GM18520 (cell line): Measurements from ENCODE around the gene TMEM135.
"Not testable (repeated sequence)": the region's sequence is repeated elsewhere in the genome, so short reads cannot be mapped to it uniquely, and the experiment has no call there.

Source experiments
- ATAC-seq: cut with Tn5 transposase; IDR thresholded peaks from one replicate; pipeline ENCODE4 v1.9.1; 2021; ENCODE audit not compliant: unreplicated experiment

Gene TMEM135

GRCh38 chr11:87076260-87076783, 38.6 kb downstream of the TMEM135 start:
- no peak for ATAC-seq

GRCh38 chr11:87076874-87077429, 39.2 kb downstream of the TMEM135 start:
- no peak for ATAC-seq

- peak; percentile 64 for ATAC-seq
These were observed 43.6 kb downstream of the TMEM135 start for GRCh38 chr11:87081358-87081757.

GRCh38 chr11:87082590-87082989, 44.9 kb downstream of the TMEM135 start:
- no peak for ATAC-seq

- no peak for ATAC-seq
These were observed 45.3 kb downstream of the TMEM135 start for GRCh38 chr11:87083029-87083428.

- ATAC-seq: no peak
These were observed 54.4 kb downstream of the TMEM135 start for GRCh38 chr11:87092159-87092558.

- no peak for ATAC-seq
These were observed 54.8 kb downstream of the TMEM135 start for GRCh38 chr11:87092567-87092966.

GRCh38 chr11:87097582-87097981, 59.8 kb downstream of the TMEM135 start:
- peak; percentile 70 for ATAC-seq

GRCh38 chr11:87101956-87102580, 64.3 kb downstream of the TMEM135 start:
- no peak for ATAC-seq

GRCh38 chr11:87105826-87106225, 68.1 kb downstream of the TMEM135 start:
- not testable (repeated sequence) for ATAC-seq

GRCh38 chr11:87107379-87107778, 69.6 kb downstream of the TMEM135 start:
- ATAC-seq: not testable (repeated sequence)

- ATAC-seq: no peak
These were observed 72.9 kb downstream of the TMEM135 start for GRCh38 chr11:87110443-87111131.

- no peak for ATAC-seq
These were observed 76.4 kb downstream of the TMEM135 start for GRCh38 chr11:87114093-87114492.

GRCh38 chr11:87116185-87116584, 78.5 kb downstream of the TMEM135 start:
- ATAC-seq: no peak

GRCh38 chr11:87120937-87121336, 83.2 kb downstream of the TMEM135 start:
- ATAC-seq: no peak

GRCh38 chr11:87122852-87123251, 85.1 kb downstream of the TMEM135 start:
- ATAC-seq: no peak

- no peak for ATAC-seq
These were observed 87.5 kb downstream of the TMEM135 start for GRCh38 chr11:87125257-87125656.

- no peak for ATAC-seq
These were observed 89.4 kb downstream of the TMEM135 start for GRCh38 chr11:87127101-87127500.

- no peak for ATAC-seq
These were observed 90.6 kb downstream of the TMEM135 start for GRCh38 chr11:87128372-87128771.

GRCh38 chr11:87134524-87135106, 96.9 kb downstream of the TMEM135 start:
- ATAC-seq: no peak

GRCh38 chr11:87136236-87136635, 98.5 kb downstream of the TMEM135 start:
- ATAC-seq: no peak

- no peak for ATAC-seq
These were observed 100.0 kb downstream of the TMEM135 start for GRCh38 chr11:87137711-87138110.
